Activated naive CD8-positive, alpha-beta T cell treated with anti-CD3 and anti-CD28 coated beads, Interleukin-2, amount 50 U/mL, for 16 hours (primary cell): Measurements from ENCODE around the gene METTL9.
"Not testable (repeated sequence)": the region's sequence is repeated elsewhere in the genome, so short reads cannot be mapped to it uniquely, and the experiment has no call there.

Experiments
- DNase-seq: peaks from one replicate; pipeline ENCODE4 v3.0.0-alpha.2; 2020; ENCODE audit warnings: low read depth, low spot score

The METTL9 gene

DNA sequence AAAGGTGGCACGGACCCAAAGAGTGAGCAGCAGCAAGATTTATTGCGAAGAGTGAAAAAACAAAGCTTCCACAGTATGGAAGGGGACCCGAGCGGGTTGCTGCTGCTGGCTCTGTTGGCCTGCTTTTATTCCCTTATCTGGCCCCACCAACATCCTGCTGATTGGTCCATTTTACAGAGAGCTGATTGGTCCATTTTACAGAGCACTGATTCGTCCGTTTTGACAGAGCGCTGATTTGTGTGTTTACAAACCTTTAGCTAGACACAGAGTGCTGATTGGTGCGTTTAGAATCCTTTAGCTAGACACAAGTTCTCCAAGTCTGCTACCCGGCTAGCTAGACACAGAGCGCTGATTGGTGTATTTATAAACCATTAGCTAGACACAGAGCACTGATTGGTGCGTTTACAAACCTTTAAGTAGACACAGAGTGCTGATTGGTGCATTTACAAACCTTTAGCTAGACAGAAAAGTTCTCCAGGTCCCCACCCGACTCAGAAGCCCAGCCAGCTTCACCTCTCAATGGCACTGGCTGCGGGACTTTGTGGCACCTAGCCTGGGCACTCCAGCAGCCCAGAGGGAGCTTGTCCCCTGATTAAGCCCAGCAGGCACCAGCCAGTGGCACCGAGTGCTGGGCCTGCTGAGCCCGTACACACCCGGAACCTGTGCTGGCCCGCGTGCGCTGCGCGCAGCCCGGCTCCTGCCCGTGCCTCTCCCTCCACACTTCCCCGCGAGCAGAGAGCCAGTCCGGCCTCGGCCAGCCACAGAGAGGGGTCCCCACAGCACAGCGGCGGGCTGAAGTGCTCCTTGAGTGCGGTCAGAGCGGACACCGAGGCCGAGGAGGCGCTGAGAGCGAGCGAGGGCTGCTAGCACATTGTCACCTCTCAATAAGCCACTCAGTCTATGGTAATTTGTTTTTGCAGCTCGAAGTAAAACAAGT is 37.9 kb downstream of the METTL9 start:
- no peak for DNase-seq

DNA sequence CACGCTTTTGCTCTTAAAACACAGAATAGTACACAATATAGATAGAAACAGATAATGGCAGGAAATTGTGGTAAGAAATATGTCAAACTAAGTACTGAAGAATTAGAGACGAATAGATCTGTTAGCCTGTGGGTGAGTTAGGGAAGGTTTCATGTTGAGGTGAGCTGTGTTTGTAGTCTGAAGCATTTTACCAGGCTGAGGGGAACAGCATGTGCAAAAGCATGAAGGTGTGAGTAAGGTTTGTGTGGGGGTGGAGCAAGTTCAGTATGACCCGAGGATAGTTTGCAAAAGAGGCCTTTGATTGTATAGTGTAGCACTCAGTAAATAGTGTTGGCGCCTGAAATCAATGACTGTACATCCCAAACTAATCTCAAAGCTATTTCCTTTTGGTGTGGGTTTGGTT is 39.2 kb downstream of the METTL9 start:
- DNase-seq: no peak

- no peak for DNase-seq
Measured at GRCh38 chr16:21639493-21639892, 40.1 kb downstream of the METTL9 start.

- no peak for DNase-seq
Measured at GRCh38 chr16:21641916-21642315, 42.5 kb downstream of the METTL9 start.

DNA sequence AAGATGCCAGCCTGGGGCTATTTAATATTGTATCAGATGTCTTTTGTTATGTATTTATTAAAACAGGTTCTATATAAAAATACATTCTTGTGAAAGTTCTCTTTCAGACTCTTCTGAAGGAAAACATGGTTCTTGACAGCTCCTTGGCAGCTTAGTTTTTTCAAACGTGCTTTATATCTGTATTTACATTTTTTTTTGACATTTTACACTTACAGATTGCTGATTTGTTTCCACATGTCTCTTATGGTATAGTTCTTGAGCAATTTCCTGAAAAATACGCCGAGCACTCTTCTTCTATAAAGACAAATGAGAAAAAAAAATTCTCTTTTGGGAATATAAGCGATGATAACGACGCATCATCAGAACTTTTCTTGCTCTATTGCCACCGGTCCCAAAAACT is 43.5 kb downstream of the METTL9 start:
- no peak for DNase-seq

GRCh38 chr16:21643785-21644184 is 44.4 kb downstream of the METTL9 start:
- no peak for DNase-seq

DNA sequence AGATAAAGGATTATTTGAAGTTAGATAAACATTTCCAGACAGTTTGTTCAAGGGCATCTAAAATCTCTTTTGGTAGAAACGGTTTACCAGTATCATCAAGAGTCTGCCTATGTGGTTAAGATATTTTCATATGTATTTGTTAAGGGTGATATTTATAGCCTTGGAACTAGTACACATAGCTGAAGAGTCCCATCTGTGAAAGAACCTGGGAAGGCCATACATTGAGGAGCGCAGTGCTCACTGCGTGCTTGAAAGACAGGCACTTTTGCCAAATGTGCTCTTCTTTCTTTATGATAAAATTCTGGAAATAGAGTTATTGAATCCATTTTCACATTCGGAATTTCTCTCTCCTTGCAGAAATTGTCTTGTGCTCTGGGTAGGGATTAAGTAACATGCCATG is 45.3 kb downstream of the METTL9 start:
- no peak for DNase-seq

- no peak for DNase-seq
Measured at GRCh38 chr16:21645261-21645721, 45.9 kb downstream of the METTL9 start.

GRCh38 chr16:21646091-21646490 is 46.7 kb downstream of the METTL9 start:
- DNase-seq: no peak

DNA sequence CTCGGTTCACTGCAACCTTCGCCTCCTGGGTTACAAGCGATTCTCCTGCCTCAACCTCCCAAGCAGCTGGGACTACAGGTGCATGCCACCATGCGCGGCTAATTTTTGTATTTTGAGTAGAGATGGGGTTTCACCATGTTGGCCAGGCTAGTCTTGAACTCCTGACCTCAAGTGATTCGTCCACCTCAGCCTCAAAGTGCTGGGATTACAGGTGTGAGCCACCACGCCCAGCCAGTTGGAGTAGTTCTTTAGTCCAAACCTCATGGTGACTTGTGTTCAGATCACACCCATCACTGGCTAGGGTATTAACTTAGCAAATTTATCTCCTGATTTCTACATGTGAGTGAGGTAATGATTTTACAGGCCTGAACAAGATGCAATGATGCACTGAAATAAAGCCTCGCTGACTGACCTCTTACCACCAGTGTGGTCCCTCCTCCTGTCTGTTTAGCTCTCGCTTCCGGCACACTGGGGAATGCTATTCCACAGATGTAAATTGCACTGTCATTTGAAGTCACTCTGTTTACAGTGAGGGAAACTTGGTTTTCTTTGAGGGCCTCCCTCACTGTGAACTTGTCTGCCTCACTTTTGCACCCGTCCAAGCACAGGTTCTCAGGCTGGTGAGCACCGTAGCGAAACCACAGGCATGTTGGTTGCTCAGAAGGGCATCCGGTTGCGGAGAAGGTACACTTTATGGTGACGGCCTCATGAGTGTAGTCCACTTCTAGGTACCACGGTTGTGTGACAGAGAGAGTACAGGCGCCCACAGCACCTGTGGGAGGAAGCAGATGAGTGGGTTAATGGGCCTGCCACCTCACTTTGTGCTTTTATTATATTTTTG is 47.6 kb downstream of the METTL9 start:
- peak; percentile 47 for DNase-seq

DNA sequence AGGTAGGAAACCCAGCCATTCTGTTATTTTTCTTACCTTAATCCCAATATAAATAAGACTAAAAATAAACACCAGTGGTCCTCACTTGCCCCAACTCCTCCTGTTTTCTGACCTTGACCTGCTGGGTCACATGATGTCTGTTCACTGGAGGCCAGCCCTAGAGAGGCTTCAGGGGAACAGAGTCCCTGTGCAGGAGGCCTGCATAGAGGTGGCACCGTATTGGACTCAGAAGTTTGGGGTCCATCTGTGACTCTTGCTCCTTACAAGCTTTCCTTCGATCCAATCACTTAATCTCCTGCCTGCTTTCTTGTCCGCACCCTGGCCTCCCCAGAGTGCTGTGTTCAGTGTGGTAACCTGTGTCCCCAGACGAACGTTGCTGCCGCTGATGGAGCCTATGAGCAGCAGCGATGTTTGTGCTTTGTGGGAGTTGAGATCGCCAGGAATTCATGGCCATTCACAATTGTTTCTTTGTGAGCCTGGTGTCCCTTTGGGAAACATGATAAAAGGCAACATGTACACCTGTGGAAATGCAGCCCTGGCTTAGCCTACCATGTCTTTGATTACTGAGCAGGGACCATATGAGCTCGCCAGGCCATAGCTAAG is 48.3 kb downstream of the METTL9 start:
- no peak for DNase-seq

GRCh38 chr16:21649826-21650406 is 50.5 kb downstream of the METTL9 start:
- not testable (repeated sequence) for DNase-seq

- no peak for DNase-seq
Measured at GRCh38 chr16:21650521-21650920, 51.1 kb downstream of the METTL9 start.

DNA sequence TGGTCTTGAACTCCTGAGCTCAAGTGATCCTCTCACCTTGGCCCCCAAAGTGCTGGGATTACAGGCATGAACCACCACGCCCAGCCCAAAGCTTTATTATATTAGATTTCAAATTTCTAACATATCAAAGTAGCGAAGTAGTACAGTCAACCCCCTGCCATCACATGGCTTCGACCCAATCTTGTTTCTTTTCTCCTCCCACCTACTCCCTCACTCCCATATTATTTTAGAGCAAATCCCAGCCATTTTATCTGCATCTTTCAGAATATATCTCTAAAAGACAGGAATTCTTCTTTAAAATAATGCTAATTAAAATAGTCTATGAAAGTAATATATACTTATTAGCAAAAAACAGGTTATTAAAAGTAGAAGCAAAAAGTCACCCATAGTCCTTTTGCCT is 52.1 kb downstream of the METTL9 start:
- no peak for DNase-seq

- DNase-seq: no peak
Measured at GRCh38 chr16:21652453-21652852, 53.1 kb downstream of the METTL9 start, which contains the start of gene IGSF6. IGSF6 (minus strand) TSS chr16:21652608; CDS start chr16:21652598, 10 bp downstream.

GRCh38 chr16:21653571-21653970 is 54.2 kb downstream of the METTL9 start:
- no peak for DNase-seq

DNA sequence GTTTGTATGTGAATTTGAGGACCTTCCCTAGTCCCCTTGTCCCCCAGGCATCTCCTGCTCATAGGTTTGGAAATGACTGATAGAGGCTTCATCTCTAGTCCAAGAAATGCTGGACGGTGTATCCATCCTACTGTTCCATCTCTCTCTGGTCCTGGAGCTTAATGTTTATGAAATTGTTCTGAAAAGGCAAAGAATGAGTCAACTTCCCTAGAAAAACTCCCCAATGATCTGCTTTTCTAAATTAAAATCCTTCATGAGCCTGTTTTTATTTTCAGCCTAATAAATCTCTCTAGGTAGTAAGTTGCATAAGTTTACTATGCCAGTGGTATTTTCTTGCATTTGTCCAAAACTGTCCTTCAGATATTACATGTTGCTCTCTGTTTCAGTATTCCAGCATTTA is 55.1 kb downstream of the METTL9 start:
- DNase-seq: no peak

DNA sequence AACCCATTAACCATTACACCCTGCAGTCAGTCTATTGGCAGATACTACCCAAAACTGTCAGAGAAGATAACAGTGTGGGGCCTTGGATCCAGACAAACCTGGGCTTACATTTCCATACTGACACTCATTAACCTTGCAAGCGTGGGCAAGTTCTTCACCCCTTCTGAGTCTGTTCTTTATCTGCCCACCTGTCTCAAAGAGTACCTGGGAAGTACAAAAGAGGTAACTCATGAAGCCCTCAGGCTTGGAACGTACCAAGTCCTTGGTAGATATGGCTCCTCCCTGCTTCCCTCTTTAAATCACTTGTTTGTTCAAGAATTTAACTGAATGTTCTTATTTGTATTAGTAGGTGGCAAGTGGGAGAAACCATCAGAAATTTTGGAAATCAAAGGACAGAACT is 55.5 kb downstream of the METTL9 start:
- DNase-seq: no peak

DNA sequence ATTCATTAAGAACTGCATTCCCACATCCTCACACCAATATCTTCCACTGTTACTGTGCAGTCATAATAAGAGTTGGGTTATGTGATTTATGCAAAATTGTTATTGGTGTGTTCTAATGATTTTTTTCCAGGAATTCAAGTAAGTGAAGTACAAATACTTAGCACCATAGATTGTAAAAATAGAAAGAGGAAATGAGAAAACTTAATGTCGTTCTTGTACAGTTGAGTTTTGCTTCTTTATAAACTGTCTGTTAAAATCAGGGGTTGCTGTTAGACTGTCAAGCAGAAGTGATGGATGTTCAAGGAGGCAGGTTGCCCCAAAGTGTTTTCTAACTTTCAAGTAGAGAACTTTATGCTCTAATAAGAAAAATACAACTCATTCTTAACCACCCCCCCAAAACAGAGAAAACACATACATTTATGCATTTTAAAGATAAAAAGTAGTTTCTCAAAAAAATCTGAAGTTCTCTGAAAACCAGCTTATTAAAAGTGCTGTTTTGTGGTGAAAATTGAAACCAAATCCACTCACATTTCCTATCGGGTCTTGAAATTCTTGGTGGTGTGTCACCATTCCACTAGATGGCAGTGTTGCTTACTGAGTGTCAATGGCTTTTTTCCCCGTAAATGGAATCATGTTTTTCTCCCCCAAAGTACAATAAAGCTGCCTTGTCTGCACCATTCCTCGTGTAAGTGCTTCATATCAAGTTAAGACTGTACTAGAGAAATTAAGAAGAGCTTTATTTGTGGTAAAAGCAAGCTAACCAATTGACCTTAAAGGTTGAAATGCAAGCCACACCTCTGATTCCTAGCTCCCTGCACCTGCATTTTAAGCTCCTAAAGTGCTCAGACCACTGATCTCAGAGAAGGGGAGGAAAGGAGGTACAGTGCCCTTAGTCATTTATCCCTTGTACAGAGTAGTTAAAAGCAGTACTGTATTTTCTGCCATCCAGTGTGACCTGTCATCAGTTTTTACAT is 57.7 kb downstream of the METTL9 start:
- DNase-seq: no peak

DNA sequence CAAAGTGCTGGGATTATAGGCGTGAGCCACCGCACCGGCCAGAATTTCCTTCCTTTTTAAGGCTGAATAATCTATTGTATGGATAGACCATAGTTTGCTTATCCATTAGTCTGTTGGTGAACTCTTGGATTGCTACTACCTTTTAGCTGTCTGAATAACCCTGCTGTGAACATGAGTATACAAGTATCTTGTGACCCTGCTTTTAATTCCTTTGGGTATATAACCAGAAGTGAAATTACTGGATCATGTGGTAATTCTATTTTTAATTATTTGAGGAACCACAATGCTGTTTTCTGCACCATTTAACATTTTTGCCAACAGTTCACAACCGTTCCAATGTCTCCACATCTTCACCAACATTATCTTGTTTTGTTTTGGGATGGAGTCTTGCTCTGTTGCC is 59.7 kb downstream of the METTL9 start:
- DNase-seq: no peak
